ENCODE measurements around the gene ARL6.
"Not testable (repeated sequence)": the region's sequence is repeated elsewhere in the genome, so short reads cannot be mapped to it uniquely, and the experiment has no call there.

Gene ARL6

GRCh38 chr3:97821774-97822358 lies 57.3 kb downstream of the ARL6 start, which contains the start of gene CRYBG3:
Gene CRYBG3 (plus strand): TSS chr3:97822011. CDS start chr3:97822207, 196 bp downstream.
- peak; percentile 69 for DNase-seq (ENCODE audit: low read depth)

DNA sequence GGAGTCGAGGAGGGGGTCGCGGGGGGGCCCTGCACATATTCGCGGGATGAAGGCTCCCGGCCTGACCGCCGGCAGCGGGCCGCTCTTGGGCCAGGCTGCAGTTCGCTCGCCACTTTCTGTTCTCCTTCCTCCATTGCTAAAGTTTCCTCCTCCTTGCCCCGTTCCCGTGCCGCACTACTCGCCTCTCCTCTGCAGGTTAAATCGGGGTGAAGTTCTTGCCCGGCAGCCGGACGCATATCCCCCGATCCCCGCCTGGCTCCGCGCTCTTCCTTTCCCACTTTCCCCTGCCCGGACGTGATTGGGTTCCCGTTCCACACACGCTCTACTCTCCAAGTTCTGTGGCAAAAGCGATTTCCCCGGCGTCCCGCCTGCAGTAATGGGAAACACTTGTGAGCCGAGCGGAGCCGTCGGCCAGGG lies 57.8 kb downstream of the ARL6 start:
- DNase-seq (ENCODE audit: low read depth): no peak

DNA sequence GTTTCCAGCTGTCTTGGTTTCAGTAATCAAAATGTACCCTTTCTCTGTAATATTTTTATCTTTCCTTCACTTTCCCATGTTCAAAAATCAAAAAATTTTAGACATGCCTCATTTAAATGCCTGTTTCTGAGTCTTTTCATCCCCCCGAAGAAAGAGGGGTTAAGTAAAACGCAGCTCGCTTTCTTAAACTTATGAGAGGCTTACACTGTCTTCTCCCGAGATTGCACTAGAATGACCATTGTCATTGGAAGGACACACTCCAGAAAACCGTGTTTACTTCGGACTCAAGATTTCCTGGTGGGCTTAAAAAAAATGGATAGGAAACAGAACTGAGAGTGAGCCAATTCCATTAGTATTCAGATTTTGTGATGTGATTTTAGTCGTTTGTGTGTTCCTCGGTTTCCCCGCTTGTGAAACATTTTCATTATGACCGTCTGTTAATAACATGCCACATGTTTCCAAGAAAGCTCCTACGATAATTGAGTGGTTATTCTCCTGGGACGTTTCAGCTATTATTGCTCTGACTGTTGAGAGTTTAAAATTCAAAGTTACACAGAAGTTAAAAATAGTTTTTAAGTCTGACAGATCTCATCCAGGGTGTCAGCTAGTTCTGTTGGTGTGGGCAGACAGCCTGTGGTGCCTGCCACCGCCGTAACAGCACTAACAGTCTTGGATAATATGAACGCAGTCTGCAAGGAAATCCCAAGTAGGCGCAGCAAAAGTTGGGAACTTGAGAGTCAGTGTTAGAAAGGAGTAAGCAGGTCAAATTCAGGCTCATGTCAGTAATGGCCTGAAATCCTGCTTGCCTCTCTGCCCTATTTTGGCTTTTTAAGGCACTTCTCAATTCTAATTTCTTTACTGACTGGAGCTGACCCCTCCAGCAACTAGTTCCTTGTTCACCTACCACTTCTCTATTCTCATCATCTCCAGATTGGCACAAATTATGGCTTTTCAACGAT lies 58.8 kb downstream of the ARL6 start:
- no peak for DNase-seq (ENCODE audit: low read depth)

DNA sequence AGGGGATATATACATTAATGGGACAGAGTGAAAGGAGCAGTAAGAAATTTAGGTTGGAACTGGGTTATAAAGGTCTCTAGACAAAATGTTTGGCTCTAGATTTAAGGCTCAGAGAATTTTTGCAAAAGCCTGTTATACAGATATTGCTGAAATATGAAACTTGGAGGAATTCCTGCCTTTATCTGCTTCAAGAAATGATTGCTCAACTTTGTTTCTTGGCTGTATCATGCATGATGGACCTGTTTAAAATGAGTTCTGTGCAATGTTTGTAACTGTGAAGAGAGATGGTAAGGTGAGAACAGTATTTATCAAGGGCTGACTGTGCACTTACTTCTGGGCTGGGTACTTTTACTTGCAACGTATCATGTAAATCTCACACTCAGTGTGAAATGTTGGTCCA lies 60.5 kb downstream of the ARL6 start:
- DNase-seq (ENCODE audit: low read depth): no peak

DNA sequence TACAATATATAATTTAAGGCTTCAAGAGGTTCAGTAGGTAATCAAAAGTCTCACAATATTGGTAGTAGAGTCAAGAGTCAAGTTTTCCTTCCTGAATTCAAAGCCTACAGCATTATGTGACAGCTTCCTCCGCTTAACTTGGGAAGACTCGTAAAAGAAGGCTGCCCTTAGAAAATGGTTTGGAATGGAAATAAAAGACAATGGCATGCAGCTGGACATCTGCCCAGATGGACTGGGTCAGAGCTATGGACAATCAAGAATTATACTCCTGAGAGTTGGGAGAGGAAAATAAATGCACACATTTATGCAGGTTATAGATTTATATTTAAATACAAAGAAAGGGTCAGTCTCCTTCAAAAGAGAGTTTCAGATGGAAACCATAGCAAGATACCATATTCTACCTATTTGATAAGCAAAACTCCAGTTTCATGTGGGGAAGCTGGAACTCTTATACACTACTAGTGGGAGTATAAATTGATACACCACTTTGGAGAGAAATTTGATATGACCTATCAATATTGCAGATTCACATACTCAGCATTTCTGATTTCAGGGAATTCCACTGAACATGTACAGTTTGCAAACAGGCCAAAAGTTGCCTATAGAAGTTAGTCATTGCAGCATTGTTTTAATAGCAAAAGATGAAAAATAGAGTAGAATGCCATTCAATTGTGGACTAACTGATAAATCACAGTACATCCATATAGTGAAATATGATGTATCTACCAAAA lies 63.3 kb downstream of the ARL6 start:
- DNase-seq (ENCODE audit: low read depth): no peak

DNA sequence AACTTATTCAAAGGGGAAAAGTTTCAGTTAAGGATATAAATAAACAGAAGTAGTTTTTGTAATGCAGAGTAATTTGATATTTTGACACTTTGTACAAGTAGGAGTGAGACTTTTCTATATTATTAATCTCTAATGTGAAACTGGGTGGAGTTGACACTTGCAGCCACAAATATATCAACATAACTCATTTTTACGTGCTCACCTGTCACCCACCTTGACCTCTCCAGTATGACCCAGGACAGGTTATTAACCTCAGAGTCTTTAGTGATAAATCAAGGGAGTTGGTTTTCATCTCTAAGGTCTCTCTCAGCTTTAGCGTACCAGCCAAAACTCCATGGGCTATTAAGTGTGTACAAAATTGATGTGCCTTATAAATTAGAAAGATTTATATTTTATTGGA lies 64.6 kb downstream of the ARL6 start:
- no peak for DNase-seq (ENCODE audit: low read depth)

DNA sequence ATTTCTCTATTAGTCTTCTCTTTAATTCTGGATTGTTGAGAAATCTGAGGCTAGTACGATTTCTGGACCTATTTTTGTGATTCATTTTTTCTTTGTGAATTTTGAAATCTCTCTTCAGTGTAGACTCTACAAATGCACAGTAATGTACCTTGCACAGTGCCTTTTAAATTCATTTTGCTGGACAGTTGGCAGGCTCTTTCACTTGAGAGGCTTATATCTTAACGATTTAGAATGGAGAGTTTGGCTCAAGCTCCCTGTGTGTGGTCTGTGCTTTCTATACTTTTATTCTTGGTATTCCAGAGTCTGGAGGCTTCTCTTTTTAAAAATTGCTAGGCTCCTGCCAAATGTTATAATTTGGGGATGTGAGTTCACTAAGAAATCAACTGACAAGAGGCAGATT lies 66.1 kb downstream of the ARL6 start:
- no peak for DNase-seq (ENCODE audit: low read depth)

GRCh38 chr3:97831140-97831539 lies 66.6 kb downstream of the ARL6 start:
- no peak for DNase-seq (ENCODE audit: low read depth)

GRCh38 chr3:97833184-97833583 lies 68.6 kb downstream of the ARL6 start:
- not testable (repeated sequence) for DNase-seq (ENCODE audit: low read depth)

GRCh38 chr3:97835761-97836160 lies 71.2 kb downstream of the ARL6 start:
- no peak for DNase-seq (ENCODE audit: low read depth)

DNA sequence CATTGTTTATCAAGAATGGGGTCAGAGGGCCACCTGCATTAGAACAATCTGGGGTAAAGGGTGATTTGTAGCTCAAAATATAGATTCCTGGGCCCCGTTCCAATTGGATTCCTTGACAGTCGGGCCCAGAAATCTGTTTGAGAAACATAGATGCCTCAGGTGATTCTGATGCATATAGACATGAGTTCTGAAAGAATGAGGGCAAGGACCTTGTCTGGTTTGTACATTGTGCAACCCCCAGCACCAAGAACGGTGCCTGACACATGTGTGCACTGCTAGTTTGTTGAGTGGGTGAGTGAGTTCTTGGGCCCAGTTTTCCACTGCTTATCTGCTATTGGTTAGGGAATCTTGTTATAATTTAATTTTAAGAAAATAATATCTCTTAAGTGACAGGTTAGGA lies 73.8 kb downstream of the ARL6 start:
- no peak for DNase-seq (ENCODE audit: low read depth)

DNA sequence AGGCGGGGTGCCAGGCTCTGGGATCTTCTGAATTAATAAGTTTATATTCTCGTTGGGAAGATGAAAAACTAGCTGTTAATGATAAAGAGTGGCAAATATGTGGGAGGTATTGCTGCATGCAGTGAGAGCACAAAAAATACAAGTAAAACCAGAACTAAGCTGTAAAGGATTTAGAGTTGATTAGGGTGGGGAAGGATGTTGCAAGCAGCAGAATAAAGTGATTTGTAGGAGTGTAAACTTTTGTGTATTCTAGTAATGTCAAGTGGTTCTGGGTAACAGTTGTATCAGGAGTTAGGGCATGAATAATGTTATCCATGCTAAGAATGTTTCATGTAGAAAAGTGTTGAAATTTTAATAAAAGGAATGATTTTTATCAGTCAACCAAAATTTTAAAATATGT lies 75.4 kb downstream of the ARL6 start:
- DNase-seq (ENCODE audit: low read depth): no peak

DNA sequence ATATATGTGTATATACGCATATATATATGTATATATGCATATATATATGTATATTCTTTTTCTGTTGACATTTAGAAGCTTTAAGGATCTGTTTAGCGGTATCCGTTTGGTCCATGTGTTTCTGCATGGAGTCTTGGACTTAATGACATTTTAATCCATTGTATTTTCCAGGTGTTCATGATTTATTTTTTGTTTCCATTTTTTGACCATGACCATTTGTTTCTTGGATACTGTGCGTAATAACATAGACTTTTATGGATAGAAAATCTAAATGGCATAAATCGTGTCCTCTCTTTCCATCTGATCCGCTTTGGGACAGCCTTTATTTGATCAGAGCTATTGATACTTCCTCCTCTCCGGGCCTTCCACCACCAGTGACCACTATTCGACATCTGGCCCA lies 76.7 kb downstream of the ARL6 start:
- DNase-seq (ENCODE audit: low read depth): no peak

DNA sequence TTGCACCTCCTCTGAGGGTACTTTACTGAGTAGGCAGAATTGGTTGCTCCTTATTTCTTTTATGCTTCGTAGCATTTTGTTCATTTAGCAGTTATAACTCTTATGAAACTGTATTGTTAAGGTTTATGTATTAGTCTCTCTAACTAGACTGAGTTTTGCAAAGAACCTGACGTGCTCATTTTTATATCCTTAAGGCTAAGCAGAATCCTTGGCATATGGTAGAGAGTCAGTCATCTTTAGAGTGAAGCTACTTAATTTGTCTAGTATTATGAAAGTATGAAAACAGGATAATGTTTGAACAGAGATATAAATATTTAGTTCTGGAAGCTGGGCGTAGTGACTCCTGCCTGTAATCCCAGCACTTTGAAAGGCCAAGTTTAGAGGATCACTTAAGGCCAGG lies 77.4 kb downstream of the ARL6 start:
- DNase-seq (ENCODE audit: low read depth): no peak

DNA sequence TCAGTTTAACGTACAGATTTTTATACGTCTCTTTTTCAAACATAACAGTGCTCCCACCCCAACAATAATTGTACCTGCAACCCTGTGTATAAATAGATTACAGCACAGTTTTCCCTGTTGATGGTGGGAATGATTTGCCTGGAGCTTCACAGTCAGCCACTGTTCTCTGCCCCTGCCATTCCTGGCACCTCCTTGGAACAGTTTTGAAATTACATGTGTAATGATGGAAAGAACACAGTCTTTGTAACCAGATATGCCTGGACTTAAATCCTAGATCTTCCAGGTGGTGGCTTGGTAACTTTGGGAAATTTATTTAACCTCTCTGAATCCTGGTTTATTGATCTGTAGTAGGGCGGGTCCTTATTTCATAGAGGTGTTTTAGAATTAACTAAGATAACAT lies 84.2 kb downstream of the ARL6 start:
- no peak for DNase-seq (ENCODE audit: low read depth)

All from activated gamma-delta T cell treated with anti-CD3 and anti-CD28 coated beads, Interleukin-2, amount 50 U/mL, for 16 hours (primary cell).